Smooth muscle cell of the brain vasculature (primary cell): ENCODE data around the gene PTCD1.

Experiments
- DNase-seq: peaks from one replicate; pipeline ENCODE4 v3.0.0-alpha.2; 2012; ENCODE audit warnings: low read depth, low spot score

The PTCD1 gene

DNA sequence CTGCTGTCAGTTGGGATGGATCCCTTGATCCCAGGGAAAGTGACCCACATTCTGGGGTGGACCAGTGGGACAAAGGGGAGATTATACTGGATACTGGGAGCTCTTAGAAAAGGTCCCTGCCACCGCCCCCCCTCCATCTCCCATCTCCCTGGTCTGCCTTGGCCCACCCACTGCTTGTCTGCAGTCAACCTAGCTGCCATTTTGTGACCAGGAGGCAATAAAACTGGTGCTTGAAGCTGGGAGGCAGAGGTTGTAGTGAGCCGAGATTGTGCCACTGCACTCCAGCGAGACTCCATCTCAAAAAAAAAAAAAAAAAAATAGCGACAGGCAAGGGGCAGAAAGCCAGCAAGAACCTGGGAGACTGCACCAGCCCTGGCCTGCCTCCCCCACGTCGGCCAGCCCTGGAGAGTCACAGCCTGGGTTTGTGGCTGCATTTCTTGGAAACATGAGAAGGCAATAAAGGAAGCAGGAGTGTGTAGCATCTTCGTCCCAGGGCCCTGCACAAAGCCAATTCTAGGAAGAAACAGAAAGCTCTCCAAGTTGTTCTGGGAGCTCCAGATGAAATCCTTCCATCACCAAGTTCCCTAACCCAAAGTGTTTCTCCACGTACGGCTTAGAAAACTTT is 68.7 kb downstream of the PTCD1 start:
- DNase-seq = no peak

- DNase-seq = no peak
Measured at GRCh38 chr7:99368750-99369389, 69.7 kb downstream of the PTCD1 start.
